Non-pigmented ciliary epithelial cell (primary cell): Measurements from ENCODE around the gene PTPN7.

Experiments used
- DNase-seq: peaks from one replicate; pipeline ENCODE4 v3.0.0-alpha.2; 2010; ENCODE audit warnings: low read depth

The PTPN7 gene

DNA sequence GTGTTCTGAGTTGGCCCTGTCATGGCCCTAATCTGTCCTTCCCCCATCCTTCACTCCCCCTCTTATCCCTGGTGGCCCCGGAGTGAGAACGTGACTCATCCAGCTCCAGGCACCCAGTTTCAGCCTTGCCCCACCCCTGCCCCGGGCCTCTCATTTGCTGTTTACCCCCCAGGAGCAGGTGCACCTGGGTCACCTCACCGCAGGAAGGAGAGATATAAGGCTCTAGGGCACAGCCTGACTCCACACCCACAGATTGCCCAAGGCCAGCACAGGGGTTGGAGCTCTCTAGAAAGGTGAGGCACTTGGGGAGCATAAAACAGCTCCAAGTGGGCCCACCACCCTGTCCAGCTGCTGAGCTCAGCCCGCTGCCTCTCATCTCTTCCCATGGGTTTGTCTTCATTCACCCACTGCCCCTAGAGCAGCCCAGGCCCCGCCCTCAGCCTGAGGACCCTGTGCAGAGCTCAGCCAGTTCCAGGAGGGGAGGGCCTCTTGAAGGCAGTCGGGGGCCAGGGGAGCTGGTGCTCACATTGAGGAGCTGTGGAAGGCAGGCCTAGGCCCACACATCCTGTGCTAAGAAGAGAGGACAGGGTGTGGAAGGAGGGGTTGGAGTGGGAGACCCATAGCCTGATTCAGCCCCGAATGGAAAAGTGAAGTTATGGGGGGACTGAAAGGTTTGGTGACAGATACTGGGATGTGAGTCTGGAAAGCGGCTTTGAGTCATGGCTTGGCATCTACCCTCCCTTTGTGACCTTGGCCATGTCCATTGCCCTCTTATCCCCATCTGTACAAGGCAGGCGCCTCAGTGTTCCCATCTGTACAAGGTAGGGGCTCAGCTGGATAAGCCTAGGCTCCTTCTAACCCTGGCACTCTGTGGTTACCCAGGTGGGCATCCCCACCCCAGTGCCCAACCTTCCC, 53.8 kb downstream of the PTPN7 start:
- DNase-seq, result no peak

DNA sequence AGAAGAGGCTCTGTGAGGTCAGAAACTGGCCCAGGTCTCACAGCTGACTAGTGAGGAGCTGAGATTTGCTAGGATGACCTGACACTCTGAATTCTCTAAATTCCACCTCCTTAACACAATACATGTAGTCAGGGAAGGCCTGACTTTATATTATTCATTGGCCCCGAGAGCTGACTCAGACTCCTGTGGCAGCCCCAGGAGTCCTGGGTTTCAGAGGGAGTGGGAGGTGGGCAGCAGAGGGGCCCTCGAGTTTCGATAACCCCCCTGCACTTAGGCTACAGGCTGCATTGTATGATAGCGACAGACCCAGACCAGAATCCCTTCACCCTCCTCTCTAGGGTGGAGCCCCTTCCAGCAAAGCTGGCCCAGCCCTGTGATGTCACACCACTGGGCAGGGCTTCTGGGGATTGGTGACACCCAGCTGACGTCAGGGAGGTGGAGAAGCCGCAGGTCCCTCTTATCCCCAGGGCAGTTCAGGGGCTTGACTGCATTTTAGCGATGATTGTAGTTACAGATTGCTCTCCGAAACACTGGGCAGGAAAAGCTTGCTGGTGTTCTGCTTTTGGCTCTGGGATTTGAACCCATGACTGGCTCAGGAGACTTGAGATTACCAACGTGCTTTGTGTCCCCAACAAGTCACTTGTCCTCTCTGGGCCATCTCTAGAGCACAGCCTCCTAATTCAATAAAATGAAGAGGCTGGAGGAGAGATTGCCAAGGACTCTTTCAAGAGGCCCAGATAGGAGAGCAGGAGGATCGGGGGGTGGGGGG, 54.6 kb downstream of the PTPN7 start:
- DNase-seq, result no peak

DNA sequence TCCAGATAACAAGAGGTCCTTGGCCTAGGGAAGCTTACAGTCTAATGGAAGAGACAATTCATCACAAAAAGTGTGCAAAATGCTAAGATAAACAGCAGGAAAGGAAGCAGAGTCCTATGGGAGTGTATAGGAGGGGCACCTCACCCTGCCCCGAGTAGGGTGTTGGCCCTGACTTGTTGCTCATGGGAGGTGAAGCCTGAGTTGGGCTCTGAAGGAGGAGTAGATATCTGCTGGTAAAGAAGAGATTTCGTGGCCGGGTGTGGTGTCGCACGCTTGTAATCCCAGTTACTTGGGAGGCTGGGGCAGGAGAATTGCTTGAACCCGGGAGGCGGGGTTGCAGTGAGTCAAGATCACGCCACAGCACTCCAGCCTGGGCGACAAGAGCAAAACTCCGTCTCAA, 56.3 kb downstream of the PTPN7 start:
- no peak for DNase-seq

DNA sequence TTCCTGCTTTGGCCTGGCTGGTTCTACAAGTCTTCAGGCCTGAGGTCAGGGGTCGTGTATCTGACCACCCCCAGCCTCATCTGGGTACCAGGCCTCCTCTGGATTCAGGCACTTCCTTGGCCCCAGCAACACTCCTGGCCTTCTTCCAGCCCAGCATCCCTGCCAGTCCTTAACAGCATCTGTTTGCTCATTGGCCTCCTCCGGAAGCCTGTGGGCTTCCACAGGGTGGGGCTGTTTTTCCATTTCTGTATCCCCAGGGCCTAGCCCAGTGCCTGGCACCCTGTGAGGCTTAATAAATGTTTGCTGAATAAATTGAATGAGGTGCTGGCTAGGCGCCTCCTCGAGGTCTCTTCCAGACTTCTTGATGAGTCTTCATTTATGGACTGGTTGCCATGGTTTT, 59.2 kb downstream of the PTPN7 start:
- DNase-seq, result no peak
